MCF 10A (cell line): Measurements from ENCODE around the gene CD177. TPM values are rescaled to one million over a fixed set of nuclear protein-coding genes. Genes with fewer than 3 reads are reported as not detected.
"Not testable (repeated sequence)": the region's sequence is repeated elsewhere in the genome, so short reads cannot be mapped to it uniquely, and the experiment has no call there.

Experiments used
- BruUV-seq: library from RNA; stranded (reverse); fragments of 400-500 nt; replicated peaks from 2 replicates; lab custom pipeline; 2021; lab: Mats Ljungman, UMichigan
- CTCF ChIA-PET: fragments of 300-600 bp; sonication (Branson Sonifier 250); formaldehyde crosslinking; extraction: SDS; loops from one replicate; lab custom pipeline; 2021; ENCODE audit warnings: antibody characterized with exemption, inconsistent platforms; lab: Yijun Ruan, JAX
- POLR2A ChIA-PET: fragments of 300-600, 350-650 bp; sonication (Branson Sonifier 250); formaldehyde crosslinking; extraction: SDS; loops from one replicate; lab custom pipeline; 2020; ENCODE audit warnings: antibody characterized with exemption, inconsistent platforms; lab: Yijun Ruan, JAX
- DNase-seq: peaks from one replicate; pipeline ENCODE4 v3.0.0-alpha.2; 2018; ENCODE audit not compliant: unreplicated experiment
- H3K27ac Mint-ChIP-seq: one replicate; pipeline ENCODE4 v1.8.0; 2022; ENCODE audit warnings: mild to moderate bottlenecking, low read depth, mixed read lengths; ENCODE audit not compliant: unreplicated experiment
- H3K27me3 Mint-ChIP-seq: one replicate; pipeline ENCODE4 v1.8.0; 2022; ENCODE audit warnings: mixed read lengths; ENCODE audit not compliant: insufficient read depth, unreplicated experiment
- H3K36me3 Mint-ChIP-seq: one replicate; pipeline ENCODE4 v1.8.0; 2022; ENCODE audit warnings: mild to moderate bottlenecking, moderate library complexity, mixed read lengths; ENCODE audit not compliant: insufficient read depth, unreplicated experiment
- H3K4me1 Mint-ChIP-seq: one replicate; pipeline ENCODE4 v1.8.0; 2022; ENCODE audit warnings: mixed read lengths; ENCODE audit not compliant: insufficient read depth, unreplicated experiment
- H3K4me3 Mint-ChIP-seq: one replicate; pipeline ENCODE4 v1.8.0; 2022; ENCODE audit warnings: mild to moderate bottlenecking, moderate library complexity, mixed read lengths; ENCODE audit not compliant: unreplicated experiment
- H3K9me3 Mint-ChIP-seq: one replicate; pipeline ENCODE4 v1.8.0; 2022; ENCODE audit warnings: mixed read lengths; ENCODE audit not compliant: unreplicated experiment
- CTCF ChIP-seq: fragments of 200-600 bp; IDR thresholded peaks from one replicate; pipeline ENCODE4 v1.8.0; 2022; ENCODE audit warnings: antibody characterized with exemption, mild to moderate bottlenecking; ENCODE audit not compliant: unreplicated experiment
- intact Hi-C: fragments of 100-400 bp; cut with micrococcal nuclease; formaldehyde crosslinking; loops from 2 replicates; pipeline ENCODE4 v1.14.1; 2022
- total RNA-seq: library from RNA; stranded (reverse); gene quantifications from 2 replicates; pipeline ENCODE4 v1.2.3, GENCODE V29; 2022

CD177 gene
- total RNA-seq, 1 experiment from 2014 or later, result 0.26 TPM

DNA sequence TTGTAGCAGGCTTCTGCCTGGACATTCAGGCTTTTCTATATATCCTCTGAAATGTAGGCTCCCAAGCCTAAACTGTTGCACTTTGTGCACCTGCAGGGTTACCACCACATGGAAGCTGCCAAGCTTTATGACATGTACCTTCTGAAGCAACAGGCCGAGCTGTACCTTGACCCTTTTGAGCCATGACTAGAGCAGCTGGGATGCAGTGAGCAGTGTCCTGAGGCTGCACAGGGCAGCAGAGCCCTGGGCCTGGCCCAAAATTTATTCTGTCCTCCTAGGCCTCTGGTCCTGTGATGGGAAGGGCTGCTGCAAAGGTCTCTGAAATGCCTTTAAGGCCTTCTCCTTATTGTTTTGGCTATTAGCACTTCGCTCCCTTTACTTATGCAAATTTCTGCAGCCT, 23.5 kb upstream of the CD177 start:
- POLR2A ChIA-PET, result no interaction called here
- H3K4me1 Mint-ChIP-seq, result no peaks in the 10 kb centered on the region
- no peak for TF ChIP-seq CTCF
- H3K27ac Mint-ChIP-seq, result no peak overlapping the region
- BruUV-seq, result no TSS peak
- CTCF ChIA-PET, result interaction anchor here (0.6 kb wide), 1 partner anchor 280 kb away, joined by 5 read pairs; no protein-coding TSS in a partner anchor
- no peak overlapping the region for H3K4me3 Mint-ChIP-seq
- H3K27me3 Mint-ChIP-seq, result no peaks in the 10 kb centered on the region
- no peaks in the 10 kb centered on the region for H3K9me3 Mint-ChIP-seq
- DNase-seq, result no peak
- no peaks in the 10 kb centered on the region for H3K36me3 Mint-ChIP-seq
- intact Hi-C loops, result no loop called here

GRCh38 chr19:43330726-43331434, 22.6 kb upstream of the CD177 start:
- ChIA-PET POLR2A (no interaction called here), CTCF (no interaction called here)
- no peaks in the 10 kb centered on the region for H3K27me3 Mint-ChIP-seq
- intact Hi-C loops, result no loop called here
- H3K36me3 Mint-ChIP-seq, result no peaks in the 10 kb centered on the region
- H3K27ac Mint-ChIP-seq, result no peak overlapping the region
- no peaks in the 10 kb centered on the region for H3K4me1 Mint-ChIP-seq
- BruUV-seq, result no TSS peak
- no peak for DNase-seq
- no peak overlapping the region for H3K4me3 Mint-ChIP-seq
- no peaks in the 10 kb centered on the region for H3K9me3 Mint-ChIP-seq
- no peak for TF ChIP-seq CTCF

GRCh38 chr19:43331435-43332010, 22.0 kb upstream of the CD177 start:
- intact Hi-C loops, result no loop called here
- BruUV-seq, result no TSS peak
- no peak for DNase-seq
- Mint-ChIP-seq H3K9me3 (no peaks in the 10 kb centered on the region), H3K36me3 (no peaks in the 10 kb centered on the region), H3K4me3 (no peak overlapping the region), H3K4me1 (no peaks in the 10 kb centered on the region), H3K27ac (no peak overlapping the region), H3K27me3 (no peaks in the 10 kb centered on the region)
- CTCF ChIA-PET, result interaction anchor here (0.6 to 0.7 kb wide), 2 partner anchors 94 to 750 kb away, joined by 3 read pairs; no protein-coding TSS in a partner anchor
- TF ChIP-seq CTCF, result no peak
- POLR2A ChIA-PET, result no interaction called here

- ChIA-PET POLR2A (no interaction called here), CTCF (interaction anchor here (0.6 to 0.8 kb wide), 4 partner anchors 71 to 1743 kb away, joined by 3 to 4 read pairs (median 3); no protein-coding TSS in a partner anchor)
- H3K36me3 Mint-ChIP-seq, result no peaks in the 10 kb centered on the region
- no peak overlapping the region for H3K4me3 Mint-ChIP-seq
- H3K4me1 Mint-ChIP-seq, result no peaks in the 10 kb centered on the region
- TF ChIP-seq CTCF, result no peak
- H3K9me3 Mint-ChIP-seq, result no peaks in the 10 kb centered on the region
- intact Hi-C loops, result no loop called here
- H3K27ac Mint-ChIP-seq, result no peak overlapping the region
- BruUV-seq, result no TSS peak
- DNase-seq, result no peak
- peaks cover 4% of the 10 kb centered on the region for H3K27me3 Mint-ChIP-seq
These were observed 21.2 kb upstream of the CD177 start for GRCh38 chr19:43332058-43332922.

- H3K4me3 Mint-ChIP-seq, H3K4me1 Mint-ChIP-seq, POLR2A ChIA-PET, CTCF ChIA-PET, DNase-seq, H3K36me3 Mint-ChIP-seq, intact Hi-C loops, H3K27ac Mint-ChIP-seq, BruUV-seq: not testable (repeated sequence)
- Mint-ChIP-seq H3K9me3 (peaks cover 18% of the 10 kb centered on the region), H3K27me3 (peaks cover 38% of the 10 kb centered on the region)
These were observed 17.0 kb upstream of the CD177 start for GRCh38 chr19:43336508-43336907.
